ENCODE results near the gene SYNDIG1.

Gene SYNDIG1

GRCh38 chr20:24533449-24533848 is 64.0 kb downstream of the SYNDIG1 start:
- H3K36me3 ChIP-seq (ENCODE audit: insufficient read depth, low read length): no peaks in the 10 kb centered on the region
- H3K4me1 ChIP-seq (ENCODE audit: insufficient read depth, low read length): no peaks in the 10 kb centered on the region
- no peak overlapping the region for H3K4me3 ChIP-seq (ENCODE audit: low read depth in 1 of 2, low read length in 2 of 2)
- no peak overlapping the region for H3K27ac ChIP-seq (ENCODE audit: low read depth, low read length)
- no peaks in the 10 kb centered on the region for H3K9me3 ChIP-seq (ENCODE audit: low read length)
- no peaks in the 10 kb centered on the region for H3K27me3 ChIP-seq (ENCODE audit: control insufficient read depth in 1 of 2, insufficient read depth in 2 of 2, low read length in 2 of 2)
- no peak overlapping the region for H3K9ac ChIP-seq (ENCODE audit: low read length)

DNA sequence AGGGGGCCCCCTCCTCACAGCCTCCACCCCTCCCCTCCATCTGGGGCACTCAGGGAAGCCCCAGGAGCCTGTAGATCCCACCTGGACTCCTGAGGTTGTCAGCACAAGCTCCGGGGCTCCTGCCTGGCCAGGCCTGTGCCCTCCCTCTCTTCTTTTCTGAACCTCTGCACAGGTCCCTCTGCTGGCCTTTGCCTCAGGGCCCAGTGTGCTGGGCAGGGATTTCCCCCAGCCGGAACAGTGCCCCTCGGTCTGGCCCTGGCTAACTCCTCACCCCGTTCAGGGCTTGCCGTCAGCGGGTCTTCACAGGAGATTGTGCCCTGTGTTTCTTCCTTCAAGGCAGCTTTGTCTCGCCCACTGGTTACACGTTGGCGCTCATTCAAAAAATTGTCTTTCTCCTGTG is 64.9 kb downstream of the SYNDIG1 start:
- H3K36me3 ChIP-seq (ENCODE audit: insufficient read depth, low read length): no peaks in the 10 kb centered on the region
- H3K9me3 ChIP-seq (ENCODE audit: low read length): no peaks in the 10 kb centered on the region
- no peak overlapping the region for H3K9ac ChIP-seq (ENCODE audit: low read length)
- H3K27me3 ChIP-seq (ENCODE audit: control insufficient read depth in 1 of 2, insufficient read depth in 2 of 2, low read length in 2 of 2): no peaks in the 10 kb centered on the region
- H3K27ac ChIP-seq (ENCODE audit: low read depth, low read length): no peak overlapping the region
- H3K4me3 ChIP-seq (ENCODE audit: low read depth in 1 of 2, low read length in 2 of 2): no peak overlapping the region
- H3K4me1 ChIP-seq (ENCODE audit: insufficient read depth, low read length): no peaks in the 10 kb centered on the region

GRCh38 chr20:24535941-24536730 is 66.7 kb downstream of the SYNDIG1 start:
- Histone ChIP-seq H3K4me3 (ENCODE audit: low read depth in 1 of 2, low read length in 2 of 2) (no peak overlapping the region), H3K27ac (ENCODE audit: low read depth, low read length) (no peak overlapping the region), H3K27me3 (ENCODE audit: control insufficient read depth in 1 of 2, insufficient read depth in 2 of 2, low read length in 2 of 2) (no peaks in the 10 kb centered on the region), H3K4me1 (ENCODE audit: insufficient read depth, low read length) (no peaks in the 10 kb centered on the region), H3K9me3 (ENCODE audit: low read length) (peaks cover 5% of the 10 kb centered on the region), H3K36me3 (ENCODE audit: insufficient read depth, low read length) (no peaks in the 10 kb centered on the region), H3K9ac (ENCODE audit: low read length) (no peak overlapping the region)

- Histone ChIP-seq H3K27ac (ENCODE audit: low read depth, low read length) (no peak overlapping the region), H3K27me3 (ENCODE audit: control insufficient read depth in 1 of 2, insufficient read depth in 2 of 2, low read length in 2 of 2) (no peaks in the 10 kb centered on the region), H3K9me3 (ENCODE audit: low read length) (peaks cover 5% of the 10 kb centered on the region), H3K36me3 (ENCODE audit: insufficient read depth, low read length) (no peaks in the 10 kb centered on the region), H3K4me1 (ENCODE audit: insufficient read depth, low read length) (no peaks in the 10 kb centered on the region), H3K9ac (ENCODE audit: low read length) (no peak overlapping the region), H3K4me3 (ENCODE audit: low read depth in 1 of 2, low read length in 2 of 2) (no peak overlapping the region)
Measured at GRCh38 chr20:24537210-24537609, 67.8 kb downstream of the SYNDIG1 start.

- H3K9ac ChIP-seq (ENCODE audit: low read length): no peak overlapping the region
- H3K4me3 ChIP-seq (ENCODE audit: low read depth in 1 of 2, low read length in 2 of 2): no peak overlapping the region
- no peaks in the 10 kb centered on the region for H3K4me1 ChIP-seq (ENCODE audit: insufficient read depth, low read length)
- no peak overlapping the region for H3K27ac ChIP-seq (ENCODE audit: low read depth, low read length)
- peaks cover 5% of the 10 kb centered on the region for H3K9me3 ChIP-seq (ENCODE audit: low read length)
- no peaks in the 10 kb centered on the region for H3K36me3 ChIP-seq (ENCODE audit: insufficient read depth, low read length)
- no peaks in the 10 kb centered on the region for H3K27me3 ChIP-seq (ENCODE audit: control insufficient read depth in 1 of 2, insufficient read depth in 2 of 2, low read length in 2 of 2)
Measured at GRCh38 chr20:24542721-24543120, 73.3 kb downstream of the SYNDIG1 start.

DNA sequence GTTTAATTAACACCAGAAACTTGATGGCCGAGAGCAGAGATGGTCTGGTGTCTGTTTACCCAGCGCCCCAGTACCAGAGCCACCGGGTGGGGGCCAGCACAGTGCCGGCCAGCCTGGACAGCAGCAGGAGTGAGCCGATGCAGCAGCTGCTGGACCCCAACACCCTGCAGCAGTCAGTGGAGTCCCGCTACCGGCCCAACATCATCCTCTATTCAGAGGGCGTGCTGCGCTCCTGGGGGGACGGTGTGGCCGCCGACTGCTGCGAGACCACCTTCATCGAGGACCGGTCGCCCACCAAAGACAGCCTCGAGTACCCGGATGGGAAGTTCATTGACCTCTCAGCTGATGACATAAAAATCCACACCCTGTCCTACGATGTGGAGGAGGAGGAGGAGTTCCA is 73.7 kb downstream of the SYNDIG1 start:
- H3K4me1 ChIP-seq (ENCODE audit: insufficient read depth, low read length): no peaks in the 10 kb centered on the region
- no peak overlapping the region for H3K4me3 ChIP-seq (ENCODE audit: low read depth in 1 of 2, low read length in 2 of 2)
- peaks cover 5% of the 10 kb centered on the region for H3K9me3 ChIP-seq (ENCODE audit: low read length)
- H3K9ac ChIP-seq (ENCODE audit: low read length): no peak overlapping the region
- no peaks in the 10 kb centered on the region for H3K27me3 ChIP-seq (ENCODE audit: control insufficient read depth in 1 of 2, insufficient read depth in 2 of 2, low read length in 2 of 2)
- H3K27ac ChIP-seq (ENCODE audit: low read depth, low read length): no peak overlapping the region
- no peaks in the 10 kb centered on the region for H3K36me3 ChIP-seq (ENCODE audit: insufficient read depth, low read length)

DNA sequence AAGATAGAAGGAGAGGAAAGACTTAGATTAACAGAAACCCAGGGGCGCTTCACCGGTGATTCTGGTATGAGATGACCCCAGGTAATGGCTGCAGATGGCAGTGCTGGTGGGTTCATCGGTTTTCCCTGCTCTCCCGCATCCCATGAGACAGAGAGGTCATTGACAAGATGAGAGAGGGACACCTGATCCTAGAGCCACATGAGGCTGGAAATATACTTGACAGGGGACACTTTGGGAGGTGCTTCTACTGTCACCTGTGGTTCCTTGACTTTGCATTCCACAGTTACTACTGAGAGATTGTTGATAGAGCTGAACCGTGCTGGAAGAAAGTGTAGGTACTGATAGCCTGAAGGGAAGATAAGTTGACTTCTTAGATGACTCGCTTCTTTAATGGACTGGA is 74.3 kb downstream of the SYNDIG1 start:
- no peaks in the 10 kb centered on the region for H3K27me3 ChIP-seq (ENCODE audit: control insufficient read depth in 1 of 2, insufficient read depth in 2 of 2, low read length in 2 of 2)
- H3K4me3 ChIP-seq (ENCODE audit: low read depth in 1 of 2, low read length in 2 of 2): no peak overlapping the region
- no peaks in the 10 kb centered on the region for H3K4me1 ChIP-seq (ENCODE audit: insufficient read depth, low read length)
- H3K9me3 ChIP-seq (ENCODE audit: low read length): peaks cover 5% of the 10 kb centered on the region
- H3K36me3 ChIP-seq (ENCODE audit: insufficient read depth, low read length): no peaks in the 10 kb centered on the region
- H3K27ac ChIP-seq (ENCODE audit: low read depth, low read length): no peak overlapping the region
- H3K9ac ChIP-seq (ENCODE audit: low read length): no peak overlapping the region

GRCh38 chr20:24544371-24544770 is 74.9 kb downstream of the SYNDIG1 start:
- no peaks in the 10 kb centered on the region for H3K36me3 ChIP-seq (ENCODE audit: insufficient read depth, low read length)
- no peaks in the 10 kb centered on the region for H3K27me3 ChIP-seq (ENCODE audit: control insufficient read depth in 1 of 2, insufficient read depth in 2 of 2, low read length in 2 of 2)
- no peak overlapping the region for H3K27ac ChIP-seq (ENCODE audit: low read depth, low read length)
- no peak overlapping the region for H3K4me3 ChIP-seq (ENCODE audit: low read depth in 1 of 2, low read length in 2 of 2)
- H3K9ac ChIP-seq (ENCODE audit: low read length): no peak overlapping the region
- no peaks in the 10 kb centered on the region for H3K4me1 ChIP-seq (ENCODE audit: insufficient read depth, low read length)
- peaks cover 5% of the 10 kb centered on the region for H3K9me3 ChIP-seq (ENCODE audit: low read length)

DNA sequence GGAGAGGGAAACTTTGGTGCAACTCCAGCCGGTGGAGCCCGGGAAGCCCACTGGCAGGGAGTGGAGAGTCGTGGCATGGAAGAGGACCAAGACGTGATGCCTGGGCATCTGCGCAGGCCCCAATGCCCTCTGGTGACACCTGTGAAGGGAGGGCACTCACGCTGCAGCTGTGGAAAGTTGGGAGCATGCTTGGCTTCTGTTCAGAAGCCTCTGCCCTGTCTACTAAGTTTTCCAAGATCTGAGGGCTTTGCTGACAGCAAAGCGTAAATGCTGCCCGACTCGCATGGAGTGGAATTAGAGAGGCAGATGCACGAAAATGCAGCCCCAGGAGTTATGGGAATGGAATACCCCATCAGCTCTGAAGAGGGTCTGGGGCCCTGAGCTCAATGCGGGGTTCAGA is 75.7 kb downstream of the SYNDIG1 start:
- Histone ChIP-seq H3K27ac (ENCODE audit: low read depth, low read length) (no peak overlapping the region), H3K27me3 (ENCODE audit: control insufficient read depth in 1 of 2, insufficient read depth in 2 of 2, low read length in 2 of 2) (no peaks in the 10 kb centered on the region), H3K9ac (ENCODE audit: low read length) (no peak overlapping the region), H3K36me3 (ENCODE audit: insufficient read depth, low read length) (no peaks in the 10 kb centered on the region), H3K9me3 (ENCODE audit: low read length) (peaks cover 5% of the 10 kb centered on the region), H3K4me1 (ENCODE audit: insufficient read depth, low read length) (no peaks in the 10 kb centered on the region), H3K4me3 (ENCODE audit: low read depth in 1 of 2, low read length in 2 of 2) (no peak overlapping the region)

- Histone ChIP-seq H3K9me3 (ENCODE audit: low read length) (no peaks in the 10 kb centered on the region), H3K9ac (ENCODE audit: low read length) (no peak overlapping the region), H3K27me3 (ENCODE audit: control insufficient read depth in 1 of 2, insufficient read depth in 2 of 2, low read length in 2 of 2) (no peaks in the 10 kb centered on the region), H3K36me3 (ENCODE audit: insufficient read depth, low read length) (no peaks in the 10 kb centered on the region), H3K4me3 (ENCODE audit: low read depth in 1 of 2, low read length in 2 of 2) (no peak overlapping the region), H3K4me1 (ENCODE audit: insufficient read depth, low read length) (no peaks in the 10 kb centered on the region), H3K27ac (ENCODE audit: low read depth, low read length) (no peak overlapping the region)
Measured at GRCh38 chr20:24546232-24546892, 76.9 kb downstream of the SYNDIG1 start.

DNA sequence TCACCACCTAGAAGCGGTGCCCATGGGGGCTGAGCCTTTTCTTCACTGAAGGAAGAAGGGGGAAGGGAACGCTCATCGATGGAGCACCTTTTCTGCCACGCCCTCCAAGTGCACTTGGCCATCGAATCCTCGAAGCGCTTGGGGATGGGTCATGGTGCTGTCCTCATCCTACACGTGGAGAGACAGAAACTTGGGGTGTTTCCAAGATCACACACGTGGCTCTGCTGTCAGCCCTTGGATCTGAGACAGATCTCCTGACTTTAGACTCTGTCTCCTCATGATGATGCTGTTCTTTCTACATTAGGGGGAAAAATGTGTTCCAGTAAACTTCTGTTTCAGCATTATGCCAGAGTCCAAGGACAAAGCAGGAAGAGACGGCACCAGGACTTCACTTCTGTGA is 78.5 kb downstream of the SYNDIG1 start:
- Histone ChIP-seq H3K9me3 (ENCODE audit: low read length) (no peaks in the 10 kb centered on the region), H3K27me3 (ENCODE audit: control insufficient read depth in 1 of 2, insufficient read depth in 2 of 2, low read length in 2 of 2) (no peaks in the 10 kb centered on the region), H3K9ac (ENCODE audit: low read length) (no peak overlapping the region), H3K4me1 (ENCODE audit: insufficient read depth, low read length) (no peaks in the 10 kb centered on the region), H3K4me3 (ENCODE audit: low read depth in 1 of 2, low read length in 2 of 2) (no peak overlapping the region), H3K36me3 (ENCODE audit: insufficient read depth, low read length) (no peaks in the 10 kb centered on the region), H3K27ac (ENCODE audit: low read depth, low read length) (no peak overlapping the region)
